Measurements from ENCODE around the gene GPC1. TPM values are rescaled to one million over a fixed set of nuclear protein-coding genes. Genes with fewer than 3 reads are reported as not detected.

The GPC1 gene
- total RNA-seq, 1 donor = 1.9 TPM

DNA sequence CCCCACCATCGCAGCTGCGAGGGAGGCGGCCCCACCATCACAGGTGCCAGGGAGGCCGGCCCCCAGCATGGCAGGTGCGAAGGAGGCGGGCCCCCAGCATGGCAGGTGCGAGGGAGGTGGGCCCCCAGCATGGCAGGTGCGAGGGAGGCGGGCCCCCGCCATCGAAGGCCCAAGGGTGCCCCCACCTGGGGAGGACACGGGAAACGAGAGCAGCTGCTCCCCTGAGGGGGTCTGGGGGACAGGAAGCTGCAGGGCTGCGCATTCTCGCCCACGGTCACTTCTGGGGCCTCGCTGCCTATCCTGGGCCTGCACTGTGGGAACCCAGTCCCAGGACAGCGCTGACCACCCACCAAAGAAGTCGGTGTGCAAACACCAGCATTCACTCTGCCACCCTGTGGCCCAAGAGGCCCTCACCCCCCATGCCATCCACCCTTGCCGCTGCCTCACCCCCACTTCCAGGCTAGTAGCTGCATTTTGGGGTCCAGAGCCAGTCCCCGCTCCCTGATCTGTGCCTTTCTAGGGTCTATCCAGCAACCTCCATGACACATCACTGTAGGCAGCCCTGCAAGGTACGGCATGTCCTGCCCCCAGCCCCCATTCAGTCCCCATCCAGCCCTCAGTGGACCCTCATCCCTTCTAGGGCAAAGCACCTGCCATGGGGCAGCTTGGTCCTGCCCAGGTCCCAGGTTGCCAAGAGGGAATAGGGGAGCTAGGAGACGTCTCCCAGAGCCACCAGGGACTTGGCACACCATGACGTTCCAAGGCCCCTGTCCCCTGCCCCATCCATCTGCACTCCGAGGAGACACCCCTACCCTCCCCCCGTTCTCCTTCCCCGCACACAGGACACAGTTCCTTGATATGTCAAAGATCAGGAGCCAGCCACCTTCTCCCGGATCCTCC lies 24.0 kb upstream of the GPC1 start:
- no peak for DNase-seq (ENCODE audit: low read depth in 2 of 3, low spot score in 2 of 3)

DNA sequence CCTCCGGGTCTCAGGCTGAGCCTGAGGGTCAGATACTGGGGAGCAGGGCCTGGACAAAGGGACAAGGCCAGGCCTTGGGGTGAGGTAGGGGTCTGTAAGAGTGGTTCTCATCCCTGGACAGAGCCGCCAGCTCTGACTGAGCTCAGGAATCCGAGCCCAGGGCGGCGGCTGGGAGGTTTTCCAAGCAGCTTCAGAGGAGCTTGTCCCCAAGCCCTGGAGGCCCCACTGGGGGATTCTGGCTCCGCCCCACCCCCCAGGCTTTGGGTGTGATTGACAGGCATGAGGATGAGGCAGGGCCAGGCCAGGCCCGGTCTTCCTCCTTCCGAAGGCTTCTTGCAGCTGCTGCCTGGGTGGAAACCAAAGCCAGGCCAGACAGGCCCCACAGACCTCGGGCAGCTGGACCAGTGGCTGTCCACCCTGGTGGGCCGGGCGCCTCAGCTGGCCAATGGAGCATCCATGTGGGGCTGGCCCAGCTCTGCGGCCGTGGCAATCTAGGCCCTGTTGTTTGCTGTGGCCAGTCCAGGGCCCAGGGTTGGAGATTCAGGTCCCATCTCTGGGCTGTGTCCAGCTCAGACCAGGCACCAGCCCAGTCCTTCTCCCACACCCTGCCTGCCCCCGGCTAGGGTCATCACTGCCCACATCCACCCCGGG lies 23.1 kb upstream of the GPC1 start:
- no peak for DNase-seq (ENCODE audit: low read depth in 2 of 3, low spot score in 2 of 3)

DNA sequence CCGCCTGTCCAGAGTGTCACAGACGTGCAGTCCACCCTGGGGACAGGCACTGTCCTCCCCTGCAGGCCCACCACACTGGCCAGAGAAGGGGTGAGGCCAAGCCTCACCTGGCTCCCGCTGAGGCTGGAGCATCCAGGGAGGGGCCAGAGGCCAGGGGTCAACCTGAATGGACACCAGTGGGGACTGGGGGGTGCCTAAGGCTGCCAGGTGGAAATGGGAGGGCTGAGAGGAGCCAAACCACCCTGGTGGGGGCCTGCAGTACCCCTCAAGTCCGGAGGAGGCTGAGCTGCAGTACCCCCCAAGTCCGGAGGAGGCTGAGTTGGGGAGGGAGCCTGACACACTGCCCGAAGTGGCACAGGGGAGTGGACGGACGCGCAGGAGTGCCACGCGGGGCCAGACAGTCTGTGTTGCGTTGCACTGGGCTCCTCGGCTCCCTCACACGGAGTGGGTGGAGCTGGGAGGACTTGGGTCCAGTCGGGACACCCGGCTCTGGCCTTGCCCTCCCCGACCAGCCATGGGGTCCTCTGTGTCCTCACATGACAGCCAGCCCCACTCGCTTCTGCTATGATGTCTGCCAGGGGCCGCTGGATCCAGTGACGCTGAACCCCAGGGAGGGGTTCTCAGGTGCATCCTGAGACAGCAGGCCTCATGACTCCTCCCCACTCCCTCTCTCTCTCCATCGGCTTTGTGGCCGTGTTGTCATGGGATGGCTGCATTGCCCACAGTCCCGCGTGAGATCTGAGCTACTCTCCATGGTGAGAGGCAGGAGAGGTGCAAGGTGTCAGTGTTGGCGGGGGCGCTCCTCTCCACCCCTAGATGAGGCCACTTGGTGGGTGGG lies 22.3 kb upstream of the GPC1 start:
- no peak for DNase-seq (ENCODE audit: low read depth in 2 of 3, low spot score in 2 of 3)

DNA sequence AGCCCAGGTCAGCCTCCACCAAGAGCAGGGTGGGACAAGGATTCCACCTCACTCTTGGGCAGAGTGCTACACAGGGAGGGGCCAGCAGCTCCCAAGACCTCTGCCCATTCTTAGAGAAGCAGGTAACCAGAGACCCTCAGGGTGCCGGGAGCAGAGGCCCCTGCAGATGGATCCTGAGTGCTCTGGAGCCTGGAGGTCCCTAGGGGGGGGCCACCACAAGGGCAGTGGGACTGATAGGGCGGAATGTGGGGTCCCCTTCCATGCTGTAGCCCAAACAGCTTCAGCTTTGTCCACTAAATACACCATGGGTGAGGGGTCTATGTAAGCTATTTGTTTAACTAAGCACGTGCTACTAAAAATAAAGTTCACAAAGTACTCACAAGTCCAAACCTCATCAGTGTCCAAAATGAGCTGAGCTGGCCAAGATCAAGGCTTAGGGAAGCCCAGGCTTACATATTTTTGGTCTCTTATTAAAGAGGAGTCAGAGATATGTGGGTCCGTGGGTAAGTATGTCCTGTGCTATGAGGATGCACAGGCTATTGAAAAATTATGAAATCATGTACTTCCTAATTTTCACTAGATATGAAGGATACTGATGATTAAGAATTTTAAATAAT lies 21.5 kb upstream of the GPC1 start:
- DNase-seq (ENCODE audit: low read depth in 2 of 3, low spot score in 2 of 3) = no peak

DNA sequence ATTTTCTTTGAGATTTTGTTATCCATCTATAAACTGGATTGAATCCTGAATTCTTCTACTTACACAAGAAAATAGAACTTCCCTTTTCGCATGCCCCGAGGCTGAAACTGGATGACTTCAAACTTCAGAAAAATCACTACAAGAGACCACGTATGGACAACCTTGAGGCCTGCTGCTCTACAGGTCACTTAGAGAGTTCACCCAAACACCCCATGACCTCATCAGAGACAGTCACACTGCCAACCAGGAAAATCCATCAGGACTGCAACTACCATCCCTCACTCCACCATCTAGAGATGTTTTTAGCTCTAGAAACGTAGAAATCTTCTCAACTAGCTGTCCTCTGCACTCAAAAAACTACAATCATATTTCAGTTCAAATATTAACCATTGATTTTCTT lies 18.6 kb upstream of the GPC1 start:
- no peak for DNase-seq (ENCODE audit: low read depth in 2 of 3, low spot score in 2 of 3)

DNA sequence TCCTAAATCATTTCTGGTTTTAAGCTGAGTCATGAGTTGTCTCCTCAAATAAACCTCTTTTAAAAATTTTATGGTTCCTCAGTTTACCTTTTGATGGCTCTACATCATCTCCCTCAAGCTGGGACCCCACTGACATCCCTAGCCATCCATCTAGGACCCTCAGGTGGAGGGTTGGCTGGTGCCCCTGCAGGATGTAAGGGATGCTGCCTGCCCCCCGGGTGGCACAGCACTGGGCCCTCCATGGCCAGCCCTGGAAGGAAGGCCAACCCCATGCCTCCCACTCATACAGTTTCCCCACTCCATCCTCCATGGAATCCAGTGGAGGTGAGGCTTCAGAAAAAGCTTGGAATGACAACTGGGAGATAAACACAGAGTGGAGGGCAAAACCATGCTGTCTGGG lies 17.2 kb upstream of the GPC1 start:
- DNase-seq (ENCODE audit: low read depth in 2 of 3, low spot score in 2 of 3) = no peak

DNA sequence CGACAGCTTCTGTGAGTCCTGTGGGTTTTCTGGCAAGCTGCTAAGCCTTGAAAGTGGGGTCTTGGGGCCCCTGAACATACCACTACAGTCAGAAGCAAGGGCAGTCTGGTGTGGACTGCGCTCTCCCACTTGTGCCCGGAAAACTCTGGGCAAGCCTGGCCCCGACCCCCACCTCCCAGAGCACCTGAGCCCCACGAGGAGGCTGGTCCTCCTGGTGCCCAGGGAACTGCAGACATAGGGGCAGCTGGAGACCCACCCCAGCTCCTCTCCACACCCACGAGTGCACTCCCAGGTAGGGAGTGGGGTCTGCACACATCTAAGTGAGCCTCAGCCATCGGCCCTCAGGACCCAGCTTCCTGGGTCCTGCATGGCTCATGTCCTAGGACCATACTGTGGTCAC lies 16.2 kb upstream of the GPC1 start:
- no peak for DNase-seq (ENCODE audit: low read depth in 2 of 3, low spot score in 2 of 3)

DNA sequence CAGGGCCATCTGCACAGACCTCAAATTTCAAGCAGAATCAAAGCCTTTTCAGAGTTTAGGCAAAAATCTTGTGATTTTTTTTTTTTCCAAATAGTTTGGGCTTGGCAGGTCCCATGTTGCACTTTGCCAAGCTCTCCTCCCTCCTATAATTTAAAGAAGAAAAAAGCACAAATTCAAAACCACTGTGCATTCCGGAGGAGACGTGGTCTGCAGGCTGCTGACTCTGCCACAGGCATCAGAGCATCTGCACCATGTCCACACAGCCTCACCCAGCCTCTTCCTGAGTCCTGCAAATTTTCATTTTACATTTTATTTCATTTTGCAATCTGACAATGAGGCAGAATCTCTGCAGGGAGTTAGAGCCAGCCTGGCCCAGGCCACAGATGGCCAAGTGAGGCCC lies 15.7 kb upstream of the GPC1 start:
- no peak for DNase-seq (ENCODE audit: low read depth in 2 of 3, low spot score in 2 of 3)

DNA sequence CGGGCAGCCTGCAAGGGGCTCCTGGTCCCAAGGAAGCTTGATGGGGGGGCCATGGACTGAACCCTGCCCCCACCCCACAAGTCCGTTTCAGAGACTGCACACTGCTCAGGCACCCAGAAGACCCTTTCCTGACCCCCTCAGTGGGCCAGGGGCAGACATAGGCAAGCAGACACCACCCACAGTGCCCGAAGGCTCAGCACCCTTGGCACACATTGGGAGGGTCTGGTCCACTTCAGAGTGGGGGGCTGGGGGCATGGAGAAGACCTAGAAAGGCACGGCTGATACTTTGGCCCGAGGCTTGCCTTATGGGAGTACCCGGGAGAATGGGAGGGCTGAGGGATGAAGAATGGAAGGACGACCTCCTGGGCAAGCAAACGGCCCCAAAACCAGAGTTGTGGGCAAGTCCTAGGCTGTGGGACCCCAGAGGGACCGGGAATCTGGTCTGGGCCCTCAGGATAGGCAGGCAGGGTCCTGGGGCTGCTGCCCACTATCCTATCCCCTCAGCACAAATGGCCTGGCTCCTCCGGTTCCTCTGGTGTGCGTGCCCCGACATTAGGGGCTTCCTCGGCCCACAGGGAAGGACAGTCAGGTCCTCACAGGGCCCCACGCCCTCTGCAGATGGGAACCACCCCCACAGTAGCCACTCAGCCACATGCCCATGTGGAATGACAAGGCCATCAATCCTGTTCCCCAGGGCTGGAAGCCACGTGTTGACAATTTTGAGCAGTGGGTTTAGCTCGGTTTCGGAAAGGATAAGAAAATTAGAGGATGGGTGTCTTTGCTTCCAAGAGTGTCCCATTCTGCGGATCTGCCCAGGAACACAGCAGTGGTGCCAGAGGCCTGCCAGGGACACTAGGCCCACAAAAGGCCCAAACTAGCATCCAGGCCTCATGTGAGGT lies 15.0 kb upstream of the GPC1 start:
- DNase-seq (ENCODE audit: low read depth in 2 of 3, low spot score in 2 of 3) = no peak

DNA sequence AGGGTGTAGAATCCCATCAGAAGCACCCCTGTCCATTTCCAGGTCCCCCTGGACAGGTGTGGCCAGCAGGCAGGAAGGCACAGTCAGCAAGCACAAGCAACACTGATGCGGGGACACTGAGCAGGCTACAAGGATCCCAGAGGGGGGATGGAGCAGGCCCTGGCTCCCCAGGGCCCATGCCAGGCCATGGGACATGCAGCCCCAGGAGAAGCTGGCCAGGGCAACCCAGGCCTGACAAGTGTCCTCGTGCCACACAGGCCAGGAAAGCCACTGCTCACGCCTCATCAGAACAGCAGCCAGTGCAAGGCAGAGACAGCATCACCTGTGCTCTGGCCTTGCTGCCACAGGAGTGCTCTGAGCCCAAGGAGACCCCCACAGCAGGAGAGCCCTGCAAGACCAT lies 14.1 kb upstream of the GPC1 start:
- no peak for DNase-seq (ENCODE audit: low read depth in 2 of 3, low spot score in 2 of 3)

DNA sequence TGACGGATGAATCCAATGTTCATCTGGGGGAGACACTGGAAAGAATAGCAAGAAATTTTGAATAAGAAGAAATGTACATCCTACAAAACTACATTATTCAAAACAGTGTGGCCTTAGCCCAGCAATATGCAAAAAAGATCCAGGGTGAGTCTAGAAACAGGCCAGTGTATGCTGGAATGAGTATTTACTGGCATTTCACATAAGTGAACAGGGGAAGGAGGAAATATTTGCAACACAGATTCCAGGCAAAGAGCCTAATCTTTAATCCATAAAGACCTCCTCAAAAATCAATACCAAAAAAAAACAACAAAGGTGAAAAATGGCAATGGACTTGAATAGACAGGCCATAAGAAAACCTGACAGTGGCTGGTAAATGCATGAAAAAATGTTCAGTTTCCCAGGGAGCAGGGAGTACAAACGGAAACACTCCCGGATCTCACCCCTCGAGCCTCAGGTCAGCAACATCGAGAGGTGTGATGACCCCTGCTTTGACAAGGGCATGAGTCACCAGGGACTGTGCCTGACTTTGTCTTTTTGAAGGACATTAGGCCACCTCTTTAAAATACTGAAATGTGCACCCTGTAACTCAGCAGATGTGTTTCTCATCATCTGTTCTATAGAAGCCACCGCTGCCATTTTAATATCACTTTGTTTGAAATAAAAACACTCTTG lies 12.7 kb upstream of the GPC1 start:
- no peak for DNase-seq (ENCODE audit: low read depth in 2 of 3, low spot score in 2 of 3)

DNA sequence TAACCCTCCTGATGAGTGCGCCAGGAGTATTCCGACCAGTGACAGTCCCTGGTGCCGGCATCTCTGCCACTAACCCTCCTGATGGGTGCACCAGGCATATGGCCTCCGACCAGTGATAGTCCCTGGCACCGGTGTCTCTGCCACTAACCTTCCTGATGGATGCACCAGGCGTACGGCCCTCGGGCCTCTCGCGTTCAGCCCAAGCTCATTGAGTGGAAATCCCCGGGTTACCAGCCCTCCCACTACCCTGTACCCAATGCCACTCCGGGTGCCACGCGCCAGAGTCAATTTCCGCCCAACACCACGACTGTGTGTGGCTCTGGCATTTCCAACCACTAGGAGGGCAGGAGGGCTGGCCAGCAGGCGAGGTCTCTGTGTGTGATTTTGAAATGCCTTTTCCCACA lies 11.7 kb upstream of the GPC1 start:
- DNase-seq (ENCODE audit: low read depth in 2 of 3, low spot score in 2 of 3) = no peak

DNA sequence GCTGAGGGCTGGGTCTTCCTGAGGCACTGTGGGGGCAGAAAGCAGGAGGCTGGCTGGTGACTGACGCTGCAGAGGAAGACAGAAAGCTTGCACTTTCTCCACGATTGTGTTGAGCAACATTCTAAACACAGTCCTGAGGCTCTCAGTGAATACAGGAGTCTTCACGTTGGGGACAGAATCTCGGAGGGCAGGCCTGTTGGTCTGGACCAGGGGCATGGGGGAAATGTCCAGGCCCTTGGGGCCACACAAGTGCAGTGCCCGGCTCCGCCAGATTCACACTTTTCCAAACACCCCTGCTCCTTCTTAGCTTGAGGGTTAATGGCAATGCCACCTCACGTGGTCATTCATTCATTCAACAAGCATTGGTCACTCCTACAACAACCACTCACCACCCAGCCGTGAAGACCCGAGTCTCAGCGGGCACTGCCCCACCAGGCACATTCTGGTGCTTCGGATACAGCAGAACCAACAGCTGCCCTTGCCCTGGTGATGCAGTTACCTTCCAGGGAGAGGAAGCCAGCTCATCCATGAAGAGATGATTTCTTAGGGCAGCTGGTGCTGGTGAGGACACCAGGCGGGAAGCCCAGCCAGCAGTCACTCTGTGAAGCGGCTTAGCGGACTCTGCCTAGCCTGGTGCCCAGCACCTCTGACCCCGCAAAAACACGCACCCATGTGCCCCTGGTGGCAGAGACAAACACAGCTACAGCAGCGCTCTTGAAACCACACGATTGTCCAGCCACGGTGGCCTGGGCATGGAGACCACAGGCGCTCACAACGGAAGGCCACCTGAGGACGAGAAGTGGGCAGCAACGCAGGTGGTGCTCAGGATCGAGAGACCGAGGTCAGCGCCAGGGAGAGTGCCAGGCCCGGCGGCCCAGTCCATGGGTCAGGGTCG lies 10.9 kb upstream of the GPC1 start:
- no peak for DNase-seq (ENCODE audit: low read depth in 2 of 3, low spot score in 2 of 3)

DNA sequence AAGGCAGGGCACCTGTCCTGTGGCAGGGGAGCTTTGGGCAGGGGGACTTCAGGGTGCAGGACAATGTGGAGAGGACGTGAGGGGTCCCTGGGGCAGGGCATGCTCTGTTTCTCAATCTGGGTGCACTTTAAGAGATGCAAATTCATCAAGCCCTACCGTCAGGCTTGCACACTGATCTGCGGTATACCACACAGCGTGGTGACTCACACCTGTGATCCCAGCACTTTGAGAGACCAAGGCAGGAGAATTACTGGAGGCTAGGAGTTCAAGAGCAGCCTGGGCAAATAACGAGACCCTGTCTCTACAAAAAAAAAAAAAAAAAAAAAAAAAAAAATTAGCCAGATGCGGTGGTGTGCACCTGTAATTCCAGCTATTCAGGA lies 10.2 kb upstream of the GPC1 start:
- DNase-seq (ENCODE audit: low read depth in 2 of 3, low spot score in 2 of 3) = no peak

DNA sequence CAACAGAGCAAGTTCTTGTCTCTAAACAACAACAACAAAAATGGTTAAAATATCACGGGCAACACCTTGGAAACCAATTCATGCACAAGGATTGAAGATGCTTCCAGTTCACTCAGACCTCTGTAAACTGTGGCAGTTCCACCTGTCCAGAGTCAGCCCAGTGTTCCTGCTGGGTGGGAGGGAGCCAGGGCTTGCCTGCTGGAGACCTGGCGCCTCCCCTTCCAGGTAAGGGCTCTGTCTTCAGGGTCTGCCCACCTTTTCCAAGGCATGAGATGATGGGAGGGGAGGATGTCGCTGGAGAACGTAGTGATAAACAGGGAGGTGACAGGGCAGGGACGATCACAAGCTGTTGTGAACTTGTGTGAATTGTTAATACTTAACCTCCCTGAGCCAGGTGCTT lies 9.8 kb upstream of the GPC1 start:
- no peak for DNase-seq (ENCODE audit: low read depth in 2 of 3, low spot score in 2 of 3)

DNA sequence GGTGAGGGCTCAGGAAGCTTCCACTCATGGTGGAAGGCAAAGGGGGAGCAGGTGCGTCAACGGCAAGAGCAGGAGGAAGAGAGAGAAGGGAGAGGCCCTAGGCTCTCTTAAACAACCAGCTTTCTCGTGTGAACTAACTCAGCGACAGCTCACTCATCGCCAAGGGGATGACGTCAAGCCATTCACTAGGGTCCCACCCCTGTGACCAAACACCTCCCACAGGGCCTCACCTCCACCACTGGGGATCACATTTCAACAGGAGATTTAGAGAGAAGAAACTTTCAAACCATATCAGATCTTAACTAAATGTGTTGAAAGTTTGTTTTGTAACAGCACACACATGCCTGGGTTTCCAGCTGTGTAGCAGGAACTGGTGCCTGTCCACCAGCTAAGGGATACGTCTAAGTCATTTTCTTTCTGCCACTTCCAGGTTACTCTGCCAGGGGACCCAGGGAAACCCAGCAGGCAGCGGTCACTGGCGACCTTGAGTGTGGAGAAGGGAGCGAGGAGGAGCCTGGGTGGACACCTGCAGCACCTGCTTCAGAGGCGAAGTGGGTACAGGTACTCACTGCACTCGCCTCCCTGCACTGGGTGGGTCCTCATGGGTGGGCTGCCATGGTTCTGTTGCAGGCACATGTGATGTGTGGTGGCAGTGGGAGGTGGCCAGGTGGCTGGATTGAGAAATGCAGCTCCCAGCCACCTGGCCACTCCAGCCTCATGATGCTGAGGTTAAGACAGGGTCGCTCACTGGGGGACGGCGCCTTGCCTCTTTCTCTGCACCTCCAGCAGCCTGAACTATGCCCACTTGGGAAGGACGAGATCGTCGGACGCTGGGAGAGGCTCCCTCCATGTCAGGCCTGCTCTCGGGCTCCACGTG lies 8.4 kb upstream of the GPC1 start:
- DNase-seq (ENCODE audit: low read depth in 2 of 3, low spot score in 2 of 3) = no peak

DNA sequence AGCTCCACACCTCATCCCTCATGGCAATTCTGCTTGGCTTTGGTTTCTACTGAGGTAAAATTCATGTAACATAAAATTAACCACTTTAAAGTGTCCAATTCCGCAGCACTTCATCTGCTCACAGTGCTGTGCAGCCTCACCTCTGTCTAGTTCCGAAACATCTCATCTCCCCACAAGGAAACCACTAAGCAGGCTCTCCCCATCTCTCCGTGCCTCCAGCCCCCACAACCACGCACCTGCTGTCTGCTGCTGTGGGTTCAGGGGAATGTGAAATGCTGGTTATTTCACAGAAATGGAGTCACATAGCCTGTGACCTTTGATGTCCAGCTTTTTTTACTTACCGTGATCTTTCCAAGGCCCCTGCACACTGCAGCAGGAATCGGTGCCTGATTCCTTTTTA lies 7.7 kb upstream of the GPC1 start:
- DNase-seq (ENCODE audit: low read depth in 2 of 3, low spot score in 2 of 3) = no peak

DNA sequence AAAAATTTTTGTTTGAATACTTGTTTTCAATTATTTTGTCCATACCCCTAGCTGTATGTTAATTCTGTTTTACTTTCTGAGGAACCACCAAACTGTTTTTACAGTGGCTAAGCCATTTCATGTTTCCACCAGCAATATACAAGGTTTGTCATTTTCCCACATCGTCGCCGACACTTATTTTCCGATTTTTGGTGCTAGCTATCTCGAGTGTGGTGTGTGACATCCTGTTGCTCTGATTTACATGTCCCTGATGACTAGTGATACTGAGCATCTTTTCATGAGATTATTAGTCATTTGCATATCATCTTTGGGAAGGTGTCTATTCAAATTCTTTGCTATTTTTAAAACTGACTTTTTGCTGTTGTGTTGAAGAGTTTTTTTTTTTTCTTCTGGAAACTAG lies 7.2 kb upstream of the GPC1 start:
- DNase-seq (ENCODE audit: low read depth in 2 of 3, low spot score in 2 of 3) = no peak

All from hematopoietic multipotent progenitor cell (in vitro differentiated cells).